ENCODE measurements around the gene MVB12B.
A peak's percentile ranks its signal among the peaks of the same experiment; 100 is the strongest.

MVB12B gene

DNA sequence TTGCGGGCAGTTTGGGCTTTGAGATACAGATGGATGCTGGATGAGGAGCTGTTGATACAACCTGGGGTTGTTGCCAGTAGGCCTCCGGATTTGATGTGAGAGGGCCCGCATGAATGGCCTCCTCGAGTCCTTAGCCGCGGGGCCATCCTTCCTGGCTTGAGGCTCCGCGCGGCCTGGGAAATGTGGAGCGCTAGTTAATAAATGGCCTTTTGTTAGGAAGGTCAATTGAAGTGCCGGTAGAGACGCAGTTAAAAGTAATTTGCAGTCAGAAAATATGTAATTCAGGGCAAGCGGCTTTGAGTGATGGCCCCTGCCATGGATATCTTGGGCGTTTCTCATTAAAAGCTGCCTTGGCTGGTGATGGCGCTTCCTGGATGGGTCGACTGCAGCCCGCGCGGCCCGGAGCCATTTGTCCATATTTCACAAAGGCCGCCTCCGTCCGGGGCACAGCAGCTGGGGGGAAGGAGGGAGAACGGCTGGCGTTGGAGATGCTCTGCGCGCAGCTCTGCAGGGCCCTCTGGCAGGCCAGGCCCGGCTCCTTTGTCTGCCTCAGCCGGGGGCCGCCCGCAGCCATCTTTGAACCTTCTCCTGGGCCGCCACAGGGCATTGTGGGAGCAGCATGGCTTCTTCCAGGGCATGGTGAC is 11.2 kb downstream of the MVB12B start:
- H3K9ac ChIP-seq, result no peak overlapping the region
- no peak overlapping the region for H3K4me3 ChIP-seq
- H3K9me3 ChIP-seq, result no peaks in the 10 kb centered on the region
- H4K20me1 ChIP-seq, result peaks cover 41% of the 10 kb centered on the region
- H3K4me1 ChIP-seq, result peaks cover 33% of the 10 kb centered on the region
- H3K4me2 ChIP-seq, result 0 out of 2 replicates have a peak overlapping the region, but pooled peaks have one; percentile 65
- TF ChIP-seq Cebpa-rat (IDR thresholded peaks at IDR 0.05), result no peak
- no peaks in the 10 kb centered on the region; the same call in 1 of the 2 replicates for H3K36me3 ChIP-seq
- H3K27me3 ChIP-seq, result no peaks in the 10 kb centered on the region
- H3K27ac ChIP-seq, result no peak overlapping the region

GRCh38 chr9:126338945-126339344 is 12.3 kb downstream of the MVB12B start:
- peaks cover 41% of the 10 kb centered on the region for H4K20me1 ChIP-seq
- no peaks in the 10 kb centered on the region; the same call in 1 of the 2 replicates for H3K36me3 ChIP-seq
- H3K27me3 ChIP-seq, result no peaks in the 10 kb centered on the region
- H3K4me3 ChIP-seq, result no peak overlapping the region
- no peaks in the 10 kb centered on the region for H3K9me3 ChIP-seq
- no peak overlapping the region for H3K27ac ChIP-seq
- peak overlapping the region; percentile 65 for H3K4me2 ChIP-seq
- peaks cover 33% of the 10 kb centered on the region for H3K4me1 ChIP-seq
- no peak for TF ChIP-seq Cebpa-rat (IDR thresholded peaks at IDR 0.05)
- H3K9ac ChIP-seq, result no peak overlapping the region

DNA sequence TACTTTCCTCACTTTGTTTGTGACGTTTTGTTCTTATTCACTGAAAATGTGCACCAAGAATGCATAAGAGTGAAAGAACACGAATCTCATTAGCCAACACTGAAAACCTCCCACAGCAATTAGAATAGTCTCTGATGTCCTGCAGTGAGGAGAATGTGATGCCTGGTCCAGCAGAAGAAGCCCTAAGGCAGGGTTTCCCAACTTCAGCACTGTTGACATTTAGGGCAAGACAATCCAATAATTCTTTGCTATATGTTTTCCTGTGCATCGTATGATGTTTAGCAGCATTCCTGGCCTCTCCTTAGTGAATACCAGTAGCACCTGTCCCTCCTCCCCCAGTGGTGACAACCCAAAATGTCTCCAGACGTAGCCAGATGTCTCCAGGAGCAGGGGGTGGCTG is 14.8 kb downstream of the MVB12B start:
- H3K4me3 ChIP-seq, result no peak overlapping the region
- TF ChIP-seq Cebpa-rat (IDR thresholded peaks at IDR 0.05), result no peak
- no peaks in the 10 kb centered on the region for H3K9me3 ChIP-seq
- peaks cover 24% of the 10 kb centered on the region for H4K20me1 ChIP-seq
- H3K27ac ChIP-seq, result no peak overlapping the region
- H3K9ac ChIP-seq, result no peak overlapping the region
- peaks cover 36% of the 10 kb centered on the region for H3K4me1 ChIP-seq
- peaks cover 14% of the 10 kb centered on the region for H3K36me3 ChIP-seq
- peak overlapping the region; percentile 26; the same call in 1 of the 2 replicates for H3K4me2 ChIP-seq
- H3K27me3 ChIP-seq, result no peaks in the 10 kb centered on the region

DNA sequence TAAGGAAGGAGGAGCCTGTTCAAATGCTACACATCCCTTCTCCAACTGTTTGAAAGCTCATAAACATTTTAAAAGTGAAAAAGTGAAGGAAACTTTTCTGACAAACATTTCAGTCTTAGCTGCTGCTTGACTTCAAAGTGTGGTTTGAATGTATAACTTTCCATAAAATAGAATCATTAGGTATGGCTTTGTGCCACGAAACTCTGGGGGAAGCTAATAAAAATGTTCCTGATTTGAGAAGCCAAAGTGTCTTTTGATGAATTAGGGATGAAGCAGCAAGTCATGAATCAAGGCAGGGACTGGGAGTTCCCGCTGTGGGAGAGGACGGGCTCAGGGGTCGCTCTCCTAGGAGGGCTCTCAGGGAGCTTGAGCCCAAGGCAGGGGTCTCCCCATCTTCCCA is 15.3 kb downstream of the MVB12B start:
- H3K4me3 ChIP-seq, result no peak overlapping the region
- H3K27ac ChIP-seq, result no peak overlapping the region
- peaks cover 41% of the 10 kb centered on the region for H3K4me1 ChIP-seq
- H3K4me2 ChIP-seq, result peak overlapping the region; percentile 26; the same call in 1 of the 2 replicates
- no peaks in the 10 kb centered on the region for H3K27me3 ChIP-seq
- peaks cover 14% of the 10 kb centered on the region for H3K36me3 ChIP-seq
- H3K9ac ChIP-seq, result no peak overlapping the region
- H3K9me3 ChIP-seq, result no peaks in the 10 kb centered on the region
- TF ChIP-seq Cebpa-rat (IDR thresholded peaks at IDR 0.05), result no peak
- peaks cover 19% of the 10 kb centered on the region for H4K20me1 ChIP-seq

DNA sequence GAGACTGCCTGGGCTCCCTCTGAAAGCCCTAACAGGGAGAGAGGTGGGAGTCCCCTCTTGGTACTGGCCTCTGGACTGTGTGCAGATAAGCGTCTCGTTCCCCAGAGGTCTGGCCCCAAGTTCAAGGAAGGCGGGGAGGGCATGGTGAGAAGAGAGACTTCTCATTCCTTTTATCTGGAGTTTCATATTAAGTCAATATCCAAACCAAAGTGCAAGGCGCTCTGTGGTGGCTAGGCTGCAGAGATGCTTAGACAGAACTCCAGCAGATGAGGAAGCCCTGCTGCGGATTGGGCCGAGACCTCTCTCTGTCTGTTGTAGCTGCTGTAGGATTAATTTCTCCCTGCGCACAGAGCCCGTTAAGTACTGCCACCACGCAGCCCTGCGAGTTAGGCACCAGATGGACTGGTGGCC is 16.0 kb downstream of the MVB12B start:
- TF ChIP-seq Cebpa-rat (IDR thresholded peaks at IDR 0.05), result no peak
- Histone ChIP-seq H3K4me1 (peaks cover 48% of the 10 kb centered on the region), H4K20me1 (peaks cover 12% of the 10 kb centered on the region)

DNA sequence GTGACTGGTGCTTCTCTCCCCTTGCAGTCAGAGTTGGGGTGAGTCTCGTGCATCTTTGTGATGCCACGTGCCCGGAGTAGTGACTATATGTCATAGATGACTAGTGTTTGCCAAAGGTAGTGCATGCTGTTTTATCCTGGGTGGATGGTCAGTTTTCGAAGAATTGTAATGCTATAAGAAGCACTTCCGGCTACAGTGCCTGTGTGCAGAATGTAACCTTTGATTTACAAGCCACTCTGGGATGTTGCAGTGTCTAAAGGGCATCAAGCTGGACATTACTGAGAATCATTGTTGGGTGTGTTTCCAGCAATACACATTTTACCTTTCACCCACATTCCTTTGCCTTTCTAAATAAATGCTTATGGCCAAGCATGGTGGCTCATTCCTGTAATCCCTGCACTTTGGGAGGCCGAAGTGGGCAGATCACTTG is 16.7 kb downstream of the MVB12B start:
- H3K4me1 ChIP-seq, result peaks cover 49% of the 10 kb centered on the region
- no peak overlapping the region for H3K4me3 ChIP-seq
- H4K20me1 ChIP-seq, result peaks cover 5% of the 10 kb centered on the region
- no peak overlapping the region for H3K4me2 ChIP-seq
- no peaks in the 10 kb centered on the region for H3K27me3 ChIP-seq
- peaks cover 14% of the 10 kb centered on the region for H3K36me3 ChIP-seq
- TF ChIP-seq Cebpa-rat (IDR thresholded peaks at IDR 0.05), result no peak
- H3K9ac ChIP-seq, result no peak overlapping the region
- H3K27ac ChIP-seq, result no peak overlapping the region
- H3K9me3 ChIP-seq, result no peaks in the 10 kb centered on the region

More for the DNA sequence above, 16.0 kb downstream of the MVB12B start:
- Histone ChIP-seq H3K36me3 (peaks cover 14% of the 10 kb centered on the region), H3K9ac (no peak overlapping the region), H3K4me2 (peak overlapping the region; percentile 26; the same call in 1 of the 2 replicates), H3K27me3 (no peaks in the 10 kb centered on the region), H3K27ac (no peak overlapping the region), H3K9me3 (no peaks in the 10 kb centered on the region), H3K4me3 (no peak overlapping the region)

DNA sequence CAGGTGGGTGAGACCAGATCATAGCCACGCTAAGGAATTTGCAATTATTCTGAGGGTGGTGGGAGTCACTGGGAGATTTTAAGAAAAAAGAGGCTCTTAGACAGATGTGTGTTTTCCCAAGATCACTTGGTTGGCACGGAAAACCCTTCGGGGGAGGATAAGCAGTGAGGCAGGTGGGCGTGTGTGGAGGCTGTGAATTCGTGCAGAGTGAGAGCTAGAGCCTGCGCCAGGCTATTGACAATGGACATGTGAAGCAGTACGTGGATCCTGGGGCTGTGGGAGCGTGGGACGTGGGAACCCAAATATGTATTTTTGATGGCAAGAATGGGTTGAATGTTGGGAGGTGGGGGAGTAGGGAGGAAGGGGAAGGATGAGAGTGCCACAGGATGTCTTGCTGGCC is 19.4 kb downstream of the MVB12B start:
- H3K27ac ChIP-seq, result no peak overlapping the region
- H3K4me1 ChIP-seq, result peaks cover 35% of the 10 kb centered on the region
- no peak overlapping the region for H3K9ac ChIP-seq
- no peak for TF ChIP-seq Cebpa-rat (IDR thresholded peaks at IDR 0.05)
- no peaks in the 10 kb centered on the region for H3K27me3 ChIP-seq
- H3K9me3 ChIP-seq, result no peaks in the 10 kb centered on the region; the same call in 1 of the 2 replicates
- peak overlapping the region; percentile 77; the same call in 1 of the 2 replicates for H3K4me2 ChIP-seq
- H3K36me3 ChIP-seq, result peaks cover 14% of the 10 kb centered on the region
- no peaks in the 10 kb centered on the region for H4K20me1 ChIP-seq
- no peak overlapping the region for H3K4me3 ChIP-seq

DNA sequence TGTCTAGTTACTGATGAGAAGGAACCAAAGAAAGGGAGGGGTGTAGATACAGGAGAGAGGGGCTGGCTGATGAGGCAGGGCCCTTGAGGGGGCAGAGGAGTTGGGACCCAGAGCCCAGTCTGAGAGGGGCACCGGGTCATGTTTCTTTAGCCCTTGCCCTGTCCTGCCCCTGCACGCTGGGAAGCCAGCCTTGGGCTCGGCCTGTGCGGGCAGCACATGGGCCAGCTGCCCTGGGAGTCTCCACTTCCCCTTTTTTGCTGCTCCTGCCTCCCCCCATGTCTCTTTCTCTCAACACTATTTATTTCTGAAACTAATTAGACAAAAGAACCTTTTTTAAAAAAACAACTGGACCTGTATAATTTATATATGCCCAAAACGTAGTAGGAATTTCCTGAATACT is 20.5 kb downstream of the MVB12B start:
- peaks cover 6% of the 10 kb centered on the region for H3K9me3 ChIP-seq
- H3K4me3 ChIP-seq, result no peak overlapping the region
- peaks cover 14% of the 10 kb centered on the region for H3K36me3 ChIP-seq
- H3K4me1 ChIP-seq, result peaks cover 26% of the 10 kb centered on the region
- no peak overlapping the region for H3K9ac ChIP-seq
- no peak overlapping the region for H3K27ac ChIP-seq
- H3K27me3 ChIP-seq, result no peaks in the 10 kb centered on the region
- peak overlapping the region; percentile 77 for H3K4me2 ChIP-seq
- no peaks in the 10 kb centered on the region for H4K20me1 ChIP-seq
- TF ChIP-seq Cebpa-rat (IDR thresholded peaks at IDR 0.05), result no peak

GRCh38 chr9:126347911-126348760 is 21.5 kb downstream of the MVB12B start:
- TF ChIP-seq Cebpa-rat (IDR thresholded peaks at IDR 0.05), result no peak
- Histone ChIP-seq H3K36me3 (peaks cover 14% of the 10 kb centered on the region), H3K27me3 (no peaks in the 10 kb centered on the region), H3K27ac (peak overlapping the region; percentile 52), H3K9ac (no peak overlapping the region; the same call in 1 of the 2 replicates), H4K20me1 (no peaks in the 10 kb centered on the region), H3K4me2 (peak overlapping the region; percentile 77), H3K9me3 (peaks cover 6% of the 10 kb centered on the region), H3K4me3 (no peak overlapping the region), H3K4me1 (peaks cover 24% of the 10 kb centered on the region)

Data from BLaER1 (cell line).